AG04450 (cell line): ENCODE data around the gene RDM1. TPM values are rescaled to one million over a fixed set of nuclear protein-coding genes. Genes with fewer than 3 reads are reported as not detected.
A peak's percentile ranks its signal among the peaks of the same experiment; 100 is the strongest.

ENCODE experiments used
- CTCF ChIA-PET: fragments of 300-600, 350-600 bp; formaldehyde crosslinking; extraction: SDS; loops from one replicate; lab custom pipeline; 2022; ENCODE audit warnings: antibody characterized with exemption, inconsistent platforms; lab: Charles Lee
- POLR2A ChIA-PET: fragments of 350-600 bp; formaldehyde crosslinking; extraction: SDS; loops from one replicate; lab custom pipeline; 2021; ENCODE audit warnings: antibody characterized with exemption, inconsistent platforms; lab: Yijun Ruan, JAX
- DNase-seq: peaks from one replicate; pipeline ENCODE4 v3.0.0-alpha.2; 2011; ENCODE audit warnings: low read depth, low spot score
- H3K27ac ChIP-seq: one replicate; pipeline ENCODE4 v1.5.1; 2012; ENCODE audit warnings: low read depth, low read length, control low read depth
- H3K27me3 ChIP-seq: one replicate; pipeline ENCODE4 v1.6.0; 2012; ENCODE audit warnings: low read length; ENCODE audit not compliant: control insufficient read depth, insufficient read depth
- H3K4me3 ChIP-seq: 2 replicates; pipeline ENCODE4 v1.5.1; 2011; ENCODE audit warnings: mild to moderate bottlenecking, low read depth, low read length, control low read depth
- H3K9me3 ChIP-seq: 2 replicates; pipeline ENCODE4 v1.5.1; 2012; ENCODE audit warnings: low read length; ENCODE audit not compliant: control insufficient read depth, insufficient read depth
- CTCF ChIP-seq: IDR thresholded peaks from 2 replicates; pipeline ENCODE4 v1.5.1; 2011; ENCODE audit warnings: low read depth, low read length, control low read depth, inconsistent platforms
- polyA plus RNA-seq: library from polyadenylated mRNA; depleted of rRNA; stranded (reverse); fragments of >200 nt; gene quantifications from 2 replicates; pipeline ENCODE4 v1.2.3, GENCODE V29; 2011

RDM1 gene
- polyA plus RNA-seq, 1 experiment = not detected

GRCh38 chr17:35972945-35973332 lies 42.4 kb upstream of the RDM1 start:
- no peak for TF ChIP-seq CTCF
- no peaks in the 10 kb centered on the region for H3K9me3 ChIP-seq
- no peak for DNase-seq
- no peak overlapping the region for H3K27ac ChIP-seq
- POLR2A ChIA-PET = no interaction called here
- CTCF ChIA-PET = interaction anchor here (5.9 kb wide), 1 partner anchor 175 kb away, joined by 111 read pairs; no protein-coding TSS in a partner anchor
- H3K4me3 ChIP-seq = no peak overlapping the region
- H3K27me3 ChIP-seq = no peaks in the 10 kb centered on the region

GRCh38 chr17:35972535-35972934 lies 42.0 kb upstream of the RDM1 start:
- H3K27ac ChIP-seq = no peak overlapping the region
- CTCF ChIA-PET = interaction anchor here (1.1 to 5.9 kb wide), 2 partner anchors 101 to 175 kb away, joined by 3 to 111 read pairs; no protein-coding TSS in a partner anchor
- POLR2A ChIA-PET = no interaction called here
- H3K4me3 ChIP-seq = no peak overlapping the region
- no peak for TF ChIP-seq CTCF
- H3K9me3 ChIP-seq = no peaks in the 10 kb centered on the region
- H3K27me3 ChIP-seq = no peaks in the 10 kb centered on the region
- no peak for DNase-seq

GRCh38 chr17:35972066-35972465 lies 41.5 kb upstream of the RDM1 start:
- CTCF ChIA-PET = interaction anchor here (1.1 to 5.9 kb wide), 2 partner anchors 102 to 176 kb away, joined by 3 to 111 read pairs; no protein-coding TSS in a partner anchor
- Histone ChIP-seq H3K27ac (no peak overlapping the region), H3K9me3 (no peaks in the 10 kb centered on the region), H3K4me3 (no peak overlapping the region), H3K27me3 (no peaks in the 10 kb centered on the region)
- DNase-seq = no peak
- POLR2A ChIA-PET = no interaction called here
- TF ChIP-seq CTCF = no peak

GRCh38 chr17:35969558-35970380 lies 39.2 kb upstream of the RDM1 start:
- no peak overlapping the region for H3K4me3 ChIP-seq
- TF ChIP-seq CTCF = peak; percentile 80
- ChIA-PET CTCF (interaction anchor here (0.6 to 5.9 kb wide), 27 partner anchors 8 to 513 kb away, joined by 3 to 111 read pairs (median 4); partner anchors contain the start of genes C17orf50 and CCL16), POLR2A (no interaction called here)
- H3K27me3 ChIP-seq = no peaks in the 10 kb centered on the region
- peak; percentile 58 for DNase-seq
- no peak overlapping the region for H3K27ac ChIP-seq
- no peaks in the 10 kb centered on the region for H3K9me3 ChIP-seq

GRCh38 chr17:35968520-35969054 lies 38.0 kb upstream of the RDM1 start:
- Histone ChIP-seq H3K27ac (no peak overlapping the region), H3K9me3 (no peaks in the 10 kb centered on the region), H3K4me3 (no peak overlapping the region), H3K27me3 (no peaks in the 10 kb centered on the region)
- CTCF ChIA-PET = interaction anchor here (0.7 to 5.9 kb wide), 18 partner anchors 7 to 514 kb away, joined by 3 to 111 read pairs (median 5); partner anchors contain the start of gene C17orf50
- no peak for DNase-seq
- no peak for TF ChIP-seq CTCF
- POLR2A ChIA-PET = no interaction called here
